ENCODE results near the gene GPS1. TPM values are rescaled to one million over a fixed set of nuclear protein-coding genes. Genes with fewer than 3 reads are reported as not detected.

Gene GPS1
- total and polyA plus RNA-seq, 2 of the 4 experiments (the other 2 are of a cell fraction), result 157 to 181 TPM

- TF ChIP-seq CHD1 (IDR thresholded peaks at IDR 0.05; ENCODE audit: low read depth, low read length), result no peak
Observed at GRCh38 chr17:82091264-82092066, 39.8 kb downstream of the GPS1 start (continued).

GRCh38 chr17:82092094-82092586 is 40.4 kb downstream of the GPS1 start:
- Histone ChIP-seq H3K14ac (replicated peaks; ENCODE audit: low read depth, low read length) (no peak overlapping the region), H3K4me1 (ENCODE audit: control insufficient read depth, insufficient read depth, low read length) (peaks cover 3% of the 10 kb centered on the region), H3K4ac (ENCODE audit: low read depth, low read length) (no peak overlapping the region), H2BK5ac (ENCODE audit: low read depth, low read length, poor library complexity, severe bottlenecking) (no peak overlapping the region), H3K27ac (ENCODE audit: insufficient read depth, low read length) (no peak overlapping the region), H4K20me1 (ENCODE audit: insufficient read depth, low read length) (peaks cover 28% of the 10 kb centered on the region), H3K23ac (ENCODE audit: low read depth, low read length) (no peak overlapping the region), H3K27me3 (ENCODE audit: control insufficient read depth, insufficient read depth, low read length) (no peaks in the 10 kb centered on the region), H4K8ac (ENCODE audit: low read depth in 2 of 2, low read length in 2 of 2) (no peak overlapping the region), H3K4me3 (ENCODE audit: insufficient read depth, low read depth, low read length) (no peak overlapping the region), H3K9ac (ENCODE audit: low read depth, low read length) (no peak overlapping the region), H2BK20ac (ENCODE audit: low read depth, low read length) (no peak overlapping the region), H2AFZ (replicated peaks; ENCODE audit: low read length, poor library complexity) (no peak overlapping the region), H3K36me3 (ENCODE audit: control insufficient read depth, insufficient read depth, low read length) (peaks cover 78% of the 10 kb centered on the region), H2BK120ac (ENCODE audit: low read depth, low read length) (no peak overlapping the region), H3K79me1 (ENCODE audit: low read depth in 1 of 2, low read length in 2 of 2) (peaks cover 0 to 35% of the 10 kb centered on the region in 2 experiments), H2AK9ac (replicated peaks; ENCODE audit: low read depth, low read length, poor library complexity) (no peak overlapping the region), H3K9me1 (ENCODE audit: insufficient read depth, low read length) (no peaks in the 10 kb centered on the region; the same call in 1 of the 2 replicates), H4K91ac (ENCODE audit: insufficient read depth, low read depth, low read length) (no peak overlapping the region), H3K4me2 (ENCODE audit: low read depth, low read length) (no peak overlapping the region), H2BK15ac (ENCODE audit: low read depth, low read length) (no peak overlapping the region), H3K18ac (ENCODE audit: low read depth, low read length) (no peak overlapping the region), H2AK5ac (ENCODE audit: low read depth, low read length) (no peak overlapping the region), H3K9me3 (ENCODE audit: control insufficient read depth, insufficient read depth, low read length) (no peaks in the 10 kb centered on the region), H4K5ac (ENCODE audit: low read depth, low read length) (no peak overlapping the region), H3K56ac (ENCODE audit: extremely low read depth, insufficient read depth, low read length) (no peak overlapping the region)
- CTCF ChIA-PET, result no interaction called here
- intact Hi-C loops (cut with micrococcal nuclease) (no loop called here), in situ Hi-C loops (cut with MboI; ENCODE audit: low sequenced_read_pairs) (no loop called here), dilution Hi-C loops (cut with HindIII; ENCODE audit: low sequenced_read_pairs, unreplicated experiment) (no loop called here)
- 96% methylated on average over 9 of the region's 23 CpGs; no CpG with 5 or more reads in 1 of the 2 experiments for WGBS, 2 experiments (ENCODE audit: extremely low coverage in 2 of 2, insufficient read length in 1 of 2)
- DNase-seq, result no peak
- no TSS peak for BruUV-seq (replicated peaks)
- POLR2A ChIA-PET (ENCODE audit: unreplicated experiment), result no interaction called here
- ATAC-seq (ENCODE audit: low read depth), result no peak
- TF ChIP-seq POLR2A (IDR thresholded peaks at IDR 0.05; ENCODE audit: low read depth, low read length) (no peak), ELK1 (IDR thresholded peaks at IDR 0.05; ENCODE audit: borderline replicate concordance, low read depth, low read length) (no peak), RFX5 (IDR thresholded peaks at IDR 0.05; ENCODE audit: low read depth, low read length) (no peak), SMC3 (IDR thresholded peaks at IDR 0.05; ENCODE audit: low read depth, low read length) (no peak), MXI1 (IDR thresholded peaks at IDR 0.05; ENCODE audit: borderline replicate concordance, low read depth, low read length) (no peak), BHLHE40 (IDR thresholded peaks at IDR 0.05; ENCODE audit: low read depth, low read length) (no peak), USF2 (IDR thresholded peaks at IDR 0.05; ENCODE audit: low read depth, low read length) (no peak), RAD21 (IDR thresholded peaks at IDR 0.05; ENCODE audit: low read length) (no peak), MAZ (IDR thresholded peaks at IDR 0.05; ENCODE audit: borderline replicate concordance, low read depth, low read length) (no peak), NFE2L2 (IDR thresholded peaks at IDR 0.05; ENCODE audit: low read depth, low read length) (no peak), CHD1 (IDR thresholded peaks at IDR 0.05; ENCODE audit: low read depth, low read length) (no peak), FOS (IDR thresholded peaks at IDR 0.05; ENCODE audit: low read depth, low read length) (no peak), MAFK (IDR thresholded peaks at IDR 0.05; ENCODE audit: low read depth, low read length) (no peak), RCOR1 (IDR thresholded peaks at IDR 0.05; ENCODE audit: insufficient replicate concordance, low read length) (no peak)

Data from IMR-90 (cell line).